ENCODE measurements around the gene ABTB1. TPM values are rescaled to one million over a fixed set of nuclear protein-coding genes. Genes with fewer than 3 reads are reported as not detected.

ABTB1 gene
- total RNA-seq, 5 donors from 2014 or later (not counting 1 experiment from before 2014, with no cell fraction given) = 107 to 187 (median 166) TPM

DNA sequence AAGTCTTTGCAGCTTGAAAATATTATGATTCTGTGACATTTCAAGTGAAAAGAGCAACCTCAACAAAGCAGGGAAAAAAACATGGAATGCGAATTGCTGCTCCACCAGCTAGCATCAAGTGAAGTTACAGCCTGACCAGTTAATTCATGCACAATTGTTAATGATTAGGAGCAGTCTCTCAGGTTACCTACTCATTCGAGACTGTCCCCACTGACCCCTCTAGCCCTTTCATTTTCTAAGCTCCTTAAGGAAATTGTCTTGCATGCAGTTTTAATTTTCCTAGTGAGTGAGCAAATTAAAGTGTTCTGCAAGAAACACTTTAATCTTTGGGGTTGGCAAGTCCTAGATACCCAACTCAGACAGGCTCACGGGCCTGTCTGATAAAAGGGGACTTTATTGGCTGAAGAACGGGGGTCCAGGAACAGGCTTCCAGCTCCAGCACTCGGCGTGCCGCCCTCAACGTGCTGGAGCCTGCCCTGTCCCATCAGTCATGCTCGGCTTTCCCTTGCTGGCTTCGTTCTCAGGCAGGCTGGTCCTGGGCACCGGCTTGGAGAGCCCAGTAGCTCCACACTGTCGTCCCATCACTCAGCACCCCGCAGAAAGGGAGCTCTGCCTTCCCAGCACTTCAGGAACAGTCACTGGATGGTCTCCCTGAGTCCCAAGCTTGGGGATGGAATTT is 25.4 kb upstream of the ABTB1 start:
- no peaks in the 10 kb centered on the region for H3K36me3 Mint-ChIP-seq
- no peak overlapping the region for H3K27ac Mint-ChIP-seq
- Histone ChIP-seq H3K4me1 (ENCODE audit: control insufficient read depth in 1 of 2, extremely low read depth in 1 of 2, insufficient read depth in 2 of 2, low read length in 2 of 2) (no peaks in the 10 kb centered on the region), H3K4me3 (ENCODE audit: control insufficient read depth in 1 of 2, extremely low read depth in 1 of 2, low read length in 1 of 2) (no peak overlapping the region), H3K36me3 (ENCODE audit: control insufficient read depth in 2 of 2, extremely low read depth in 1 of 2, insufficient read depth in 1 of 2, low read length in 1 of 2) (no peaks in the 10 kb centered on the region), H3K9me3 (no peaks in the 10 kb centered on the region), H3K27ac (ENCODE audit: low read length) (no peak overlapping the region), H3K27me3 (replicated peaks in 1 of 2; ENCODE audit: control insufficient read depth in 2 of 2, extremely low read depth in 1 of 2, insufficient read depth in 2 of 2, low read length in 1 of 2) (peaks cover 0 to 12% of the 10 kb centered on the region in 2 experiments)
- no peaks in the 10 kb centered on the region for H3K27me3 Mint-ChIP-seq
- no peak for ATAC-seq (replicated peaks in 1 of 4)
- CTCF ChIA-PET = interaction anchor here in 1 of 2 donors (1.5 kb wide), 1 partner anchor 49 kb away, joined by 6 read pairs; no protein-coding TSS in a partner anchor
- H3K9me3 Mint-ChIP-seq = no peaks in the 10 kb centered on the region
- POLR2A ChIA-PET = no interaction called here
- no peak overlapping the region for H3K4me3 Mint-ChIP-seq
- H3K4me1 Mint-ChIP-seq = no peaks in the 10 kb centered on the region
- WGBS (ENCODE audit: insufficient coverage) = 94% methylated on average over 10 of the region's 13 CpGs
- no peak for DNase-seq

DNA sequence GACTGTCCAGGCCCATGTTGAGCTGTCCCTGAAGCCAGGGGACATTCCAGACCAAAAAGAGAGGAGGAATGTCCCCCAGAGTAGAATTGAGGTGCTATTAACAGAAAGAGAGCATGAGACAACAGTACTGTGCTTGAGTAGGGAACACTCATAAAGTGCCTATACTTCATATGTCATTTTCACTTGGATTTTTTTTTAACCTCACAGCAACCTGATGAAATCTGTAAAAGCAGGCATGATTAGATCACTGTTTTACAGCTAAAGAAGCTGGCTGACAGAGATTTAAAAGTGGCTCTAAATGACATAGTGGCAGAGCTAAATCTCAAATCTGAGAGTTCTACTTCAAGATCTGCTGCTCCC is 24.9 kb upstream of the ABTB1 start:
- H3K9me3 ChIP-seq = no peaks in the 10 kb centered on the region
- Mint-ChIP-seq H3K27me3 (no peaks in the 10 kb centered on the region), H3K9me3 (no peaks in the 10 kb centered on the region), H3K4me1 (no peaks in the 10 kb centered on the region), H3K27ac (no peak overlapping the region), H3K4me3 (no peak overlapping the region), H3K36me3 (no peaks in the 10 kb centered on the region)
- ChIA-PET POLR2A (no interaction called here), CTCF (interaction anchor here in 1 of 2 donors (1.5 kb wide), 1 partner anchor 48 kb away, joined by 6 read pairs; no protein-coding TSS in a partner anchor)
- H3K4me3 ChIP-seq (ENCODE audit: control insufficient read depth in 1 of 2, extremely low read depth in 1 of 2, low read length in 1 of 2) = no peak overlapping the region
- no peaks in the 10 kb centered on the region for H3K36me3 ChIP-seq (ENCODE audit: control insufficient read depth in 2 of 2, extremely low read depth in 1 of 2, insufficient read depth in 1 of 2, low read length in 1 of 2)
- H3K4me1 ChIP-seq (ENCODE audit: control insufficient read depth in 1 of 2, extremely low read depth in 1 of 2, insufficient read depth in 2 of 2, low read length in 2 of 2) = no peaks in the 10 kb centered on the region
- DNase-seq = no peak
- H3K27me3 ChIP-seq (replicated peaks in 1 of 2; ENCODE audit: control insufficient read depth in 2 of 2, extremely low read depth in 1 of 2, insufficient read depth in 2 of 2, low read length in 1 of 2) = peaks cover 0 to 17% of the 10 kb centered on the region in 2 experiments
- H3K27ac ChIP-seq (ENCODE audit: low read length) = no peak overlapping the region
- ATAC-seq (replicated peaks in 1 of 4) = no peak

DNA sequence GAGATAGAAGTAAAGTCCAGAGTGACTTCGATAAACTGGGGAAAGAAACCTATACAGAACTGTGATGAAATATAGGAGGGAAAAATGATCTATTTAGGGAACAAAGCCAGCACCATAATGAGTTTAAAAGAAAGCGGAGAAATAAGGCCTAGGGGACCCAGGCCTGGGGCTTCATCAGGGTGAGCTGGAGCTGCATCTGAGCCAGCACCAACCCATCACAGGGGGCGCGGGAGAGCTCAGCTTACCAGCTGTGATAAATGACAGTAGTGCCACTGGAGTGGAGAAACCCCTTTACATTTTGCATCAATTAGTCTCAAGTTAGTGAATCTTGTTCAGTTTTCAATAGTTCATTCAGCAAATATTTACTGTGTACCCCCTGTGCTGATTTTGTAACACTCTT is 22.5 kb upstream of the ABTB1 start:
- CTCF ChIA-PET = interaction anchor here in 1 of 2 donors (0.5 kb wide), 1 partner anchor 75 kb away, joined by 3 read pairs; no protein-coding TSS in a partner anchor
- ATAC-seq (replicated peaks in 1 of 4) = no peak
- Histone ChIP-seq H3K4me1 (ENCODE audit: control insufficient read depth in 1 of 2, extremely low read depth in 1 of 2, insufficient read depth in 2 of 2, low read length in 2 of 2) (no peaks in the 10 kb centered on the region), H3K27ac (ENCODE audit: low read length) (no peak overlapping the region), H3K36me3 (ENCODE audit: control insufficient read depth in 2 of 2, extremely low read depth in 1 of 2, insufficient read depth in 1 of 2, low read length in 1 of 2) (no peaks in the 10 kb centered on the region), H3K9me3 (no peaks in the 10 kb centered on the region), H3K27me3 (replicated peaks in 1 of 2; ENCODE audit: control insufficient read depth in 2 of 2, extremely low read depth in 1 of 2, insufficient read depth in 2 of 2, low read length in 1 of 2) (peaks cover 0 to 17% of the 10 kb centered on the region in 2 experiments), H3K4me3 (ENCODE audit: control insufficient read depth in 1 of 2, extremely low read depth in 1 of 2, low read length in 1 of 2) (no peak overlapping the region)
- POLR2A ChIA-PET = no interaction called here
- no peaks in the 10 kb centered on the region for H3K4me1 Mint-ChIP-seq
- DNase-seq = no peak
- H3K36me3 Mint-ChIP-seq = no peaks in the 10 kb centered on the region
- H3K27ac Mint-ChIP-seq = no peak overlapping the region
- no peaks in the 10 kb centered on the region for H3K27me3 Mint-ChIP-seq
- H3K4me3 Mint-ChIP-seq = no peak overlapping the region
- no peaks in the 10 kb centered on the region for H3K9me3 Mint-ChIP-seq
- WGBS (ENCODE audit: insufficient coverage) = no CpG with 5 or more reads among the region's 4 CpGs

DNA sequence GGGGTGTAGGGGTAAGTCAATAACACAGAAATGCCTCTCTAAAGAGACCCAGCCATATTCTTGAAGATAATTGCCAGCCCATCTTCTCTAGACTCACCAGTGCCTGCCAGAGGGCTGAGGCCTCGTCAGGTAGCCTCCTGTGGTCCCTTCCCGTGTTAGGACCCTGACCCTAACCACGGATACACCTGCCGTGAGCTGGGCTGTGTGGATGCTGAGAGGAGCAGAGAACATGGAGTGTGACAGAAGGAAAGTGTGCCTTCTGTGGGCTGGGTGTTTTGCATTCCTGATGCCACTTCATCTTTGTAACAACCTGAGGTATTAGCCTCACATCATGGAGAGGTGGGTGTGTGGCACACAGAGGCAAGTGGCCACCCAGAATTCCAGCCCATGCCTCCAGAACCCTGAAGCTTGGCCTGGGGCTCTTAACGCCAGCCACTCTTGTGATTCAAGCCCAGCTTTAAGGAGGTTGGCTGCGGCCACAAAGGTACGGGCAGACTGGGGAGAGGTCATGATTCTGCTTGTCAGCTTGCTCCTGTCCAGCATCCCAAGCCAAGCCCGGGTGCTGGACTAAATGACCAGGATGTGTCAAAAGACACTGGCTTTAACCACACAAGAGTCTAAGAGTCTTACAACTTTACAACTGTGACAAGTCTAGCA is 21.1 kb upstream of the ABTB1 start:
- H3K4me3 Mint-ChIP-seq = no peak overlapping the region
- no peak overlapping the region for H3K4me3 ChIP-seq (ENCODE audit: control insufficient read depth in 1 of 2, extremely low read depth in 1 of 2, low read length in 1 of 2)
- H3K4me1 ChIP-seq (ENCODE audit: control insufficient read depth in 1 of 2, extremely low read depth in 1 of 2, insufficient read depth in 2 of 2, low read length in 2 of 2) = no peaks in the 10 kb centered on the region
- no peak for ATAC-seq (replicated peaks in 1 of 4)
- ChIA-PET CTCF (interaction anchor here in 1 of 2 donors (0.5 to 0.7 kb wide), 2 partner anchors 15 to 50 kb away, joined by 3 to 6 read pairs; no protein-coding TSS in a partner anchor), POLR2A (interaction anchor here in 1 of 2 donors (0.6 kb wide), 1 partner anchor 54 kb away, joined by 3 read pairs; the partner anchor contains the start of gene MCM2)
- H3K36me3 ChIP-seq (ENCODE audit: control insufficient read depth in 2 of 2, extremely low read depth in 1 of 2, insufficient read depth in 1 of 2, low read length in 1 of 2) = no peaks in the 10 kb centered on the region
- DNase-seq = no peak
- H3K27me3 Mint-ChIP-seq = no peaks in the 10 kb centered on the region
- WGBS (ENCODE audit: insufficient coverage) = 64% methylated on average over 5 of the region's 8 CpGs
- H3K27ac ChIP-seq (ENCODE audit: low read length) = no peak overlapping the region
- H3K9me3 ChIP-seq = no peaks in the 10 kb centered on the region
- no peaks in the 10 kb centered on the region for H3K4me1 Mint-ChIP-seq
- H3K27me3 ChIP-seq (replicated peaks in 1 of 2; ENCODE audit: control insufficient read depth in 2 of 2, extremely low read depth in 1 of 2, insufficient read depth in 2 of 2, low read length in 1 of 2) = peaks cover 0 to 17% of the 10 kb centered on the region in 2 experiments
- no peak overlapping the region for H3K27ac Mint-ChIP-seq
- H3K9me3 Mint-ChIP-seq = no peaks in the 10 kb centered on the region
- no peaks in the 10 kb centered on the region for H3K36me3 Mint-ChIP-seq

DNA sequence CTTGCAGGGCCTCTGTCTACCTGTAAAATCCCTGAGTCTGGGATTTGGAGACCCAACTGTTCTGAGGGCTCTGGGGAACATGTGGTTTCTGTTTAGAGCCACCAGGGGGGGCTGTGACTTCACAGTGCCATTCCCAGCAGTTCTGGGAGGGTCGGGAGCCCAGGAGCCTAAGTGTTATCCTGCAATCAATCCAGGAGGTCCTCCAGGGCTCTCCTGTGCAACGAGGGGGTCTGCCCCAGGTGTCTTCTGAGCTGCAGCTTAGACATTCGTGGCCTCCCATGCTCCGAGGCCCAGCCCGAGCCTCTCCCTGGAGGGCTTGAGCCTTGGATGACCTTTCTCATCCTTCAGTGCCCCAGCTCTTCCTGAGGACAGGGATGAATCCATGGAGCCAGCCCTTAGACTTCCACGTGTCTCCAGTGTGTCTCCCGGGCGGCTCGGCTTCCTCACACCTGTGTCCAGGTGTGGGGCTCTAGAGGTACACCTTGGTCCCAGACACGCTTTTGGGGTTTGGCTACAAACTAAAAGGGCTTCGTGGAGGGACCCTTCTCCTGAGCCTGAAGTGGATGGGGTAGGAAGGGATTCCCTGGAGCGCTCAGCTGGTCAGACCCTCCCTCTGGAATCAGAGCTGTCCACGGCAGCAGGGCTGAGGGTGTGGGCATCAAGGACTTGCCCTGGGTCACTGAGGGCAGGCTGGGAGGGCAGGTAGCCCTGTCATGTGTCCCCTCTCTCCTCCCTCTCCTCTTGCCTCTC is 20.3 kb upstream of the ABTB1 start:
- H3K27ac Mint-ChIP-seq = no peak overlapping the region
- DNase-seq = peak in 11 of 35 experiments; percentile 12 to 67 (median 28)

DNA sequence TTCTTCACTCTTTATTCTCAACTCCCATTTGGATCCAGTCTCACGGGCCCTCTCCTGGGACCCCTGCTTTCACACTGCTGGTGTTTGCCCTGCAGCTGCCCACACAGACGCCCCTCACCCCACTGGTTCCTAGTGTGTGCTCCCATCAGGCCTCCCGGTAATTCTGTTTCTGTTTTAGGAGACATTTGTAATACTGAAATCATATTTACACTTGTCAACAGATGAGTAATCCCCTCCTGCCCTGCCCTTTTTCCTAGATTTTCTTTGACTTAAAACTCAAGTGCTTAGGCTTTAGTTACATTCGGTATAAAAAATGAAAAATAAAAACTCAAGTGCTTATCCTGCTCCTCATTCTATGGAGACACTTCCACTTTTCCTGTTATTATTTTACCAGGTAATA is 18.4 kb upstream of the ABTB1 start:
- Mint-ChIP-seq H3K4me1 (no peaks in the 10 kb centered on the region), H3K27me3 (no peaks in the 10 kb centered on the region), H3K9me3 (no peaks in the 10 kb centered on the region), H3K4me3 (no peak overlapping the region), H3K27ac (no peak overlapping the region), H3K36me3 (no peaks in the 10 kb centered on the region)
- Histone ChIP-seq H3K9me3 (no peaks in the 10 kb centered on the region), H3K27ac (ENCODE audit: low read length) (no peak overlapping the region), H3K27me3 (replicated peaks in 1 of 2; ENCODE audit: control insufficient read depth in 2 of 2, extremely low read depth in 1 of 2, insufficient read depth in 2 of 2, low read length in 1 of 2) (peaks cover 0 to 14% of the 10 kb centered on the region in 2 experiments), H3K4me1 (ENCODE audit: control insufficient read depth in 1 of 2, extremely low read depth in 1 of 2, insufficient read depth in 2 of 2, low read length in 2 of 2) (no peaks in the 10 kb centered on the region), H3K36me3 (ENCODE audit: control insufficient read depth in 2 of 2, extremely low read depth in 1 of 2, insufficient read depth in 1 of 2, low read length in 1 of 2) (no peaks in the 10 kb centered on the region), H3K4me3 (ENCODE audit: control insufficient read depth in 1 of 2, extremely low read depth in 1 of 2, low read length in 1 of 2) (no peak overlapping the region)
- no CpG with 5 or more reads among the region's 4 CpGs for WGBS (ENCODE audit: insufficient coverage)
- ATAC-seq (replicated peaks in 1 of 4) (no peak), DNase-seq (no peak)
- ChIA-PET POLR2A (no interaction called here), CTCF (no interaction called here)

More for the DNA sequence above, 20.3 kb upstream of the ABTB1 start:
- CTCF ChIA-PET = interaction anchor here in 1 of 2 donors (0.5 to 1.0 kb wide), 5 partner anchors 13 to 49 kb away, joined by 3 to 6 read pairs (median 3); no protein-coding TSS in a partner anchor
- H3K4me1 ChIP-seq (ENCODE audit: control insufficient read depth in 1 of 2, extremely low read depth in 1 of 2, insufficient read depth in 2 of 2, low read length in 2 of 2) = no peaks in the 10 kb centered on the region
- H3K4me3 ChIP-seq (ENCODE audit: control insufficient read depth in 1 of 2, extremely low read depth in 1 of 2, low read length in 1 of 2) = no peak overlapping the region
- Mint-ChIP-seq H3K4me3 (no peak overlapping the region), H3K36me3 (no peaks in the 10 kb centered on the region), H3K4me1 (no peaks in the 10 kb centered on the region), H3K27me3 (no peaks in the 10 kb centered on the region), H3K9me3 (no peaks in the 10 kb centered on the region)
- no peaks in the 10 kb centered on the region for H3K36me3 ChIP-seq (ENCODE audit: control insufficient read depth in 2 of 2, extremely low read depth in 1 of 2, insufficient read depth in 1 of 2, low read length in 1 of 2)
- POLR2A ChIA-PET = no interaction called here
- H3K9me3 ChIP-seq = no peaks in the 10 kb centered on the region
- 74% methylated on average over 10 of the region's 13 CpGs for WGBS (ENCODE audit: insufficient coverage)
- peaks cover 0 to 17% of the 10 kb centered on the region in 2 experiments for H3K27me3 ChIP-seq (replicated peaks in 1 of 2; ENCODE audit: control insufficient read depth in 2 of 2, extremely low read depth in 1 of 2, insufficient read depth in 2 of 2, low read length in 1 of 2)
- peak in 3 of 4 experiments; percentile 59 to 78 (median 66) for ATAC-seq (replicated peaks in 1 of 4)
- no peak overlapping the region for H3K27ac ChIP-seq (ENCODE audit: low read length)

All from T-cell (primary cell).